GM18505 (cell line): Measurements from ENCODE around the gene SP7.
"Not testable (repeated sequence)": the region's sequence is repeated elsewhere in the genome, so short reads cannot be mapped to it uniquely, and the experiment has no call there.

ENCODE experiments used
- ATAC-seq: cut with Tn5 transposase; IDR thresholded peaks from one replicate; pipeline ENCODE4 v1.9.1; 2021; ENCODE audit not compliant: unreplicated experiment
- POLR2A ChIP-seq: IDR thresholded peaks from 4 replicates; pipeline ENCODE4 v1.6.1; 2011; ENCODE audit warnings: borderline replicate concordance; ENCODE audit not compliant: insufficient read depth, insufficient read length; ENCODE audit errors: extremely low read depth

Gene SP7

GRCh38 chr12:53338017-53338416 is 1.9 kb upstream of the SP7 start:
- no peak for TF ChIP-seq POLR2A
- no peak for ATAC-seq

DNA sequence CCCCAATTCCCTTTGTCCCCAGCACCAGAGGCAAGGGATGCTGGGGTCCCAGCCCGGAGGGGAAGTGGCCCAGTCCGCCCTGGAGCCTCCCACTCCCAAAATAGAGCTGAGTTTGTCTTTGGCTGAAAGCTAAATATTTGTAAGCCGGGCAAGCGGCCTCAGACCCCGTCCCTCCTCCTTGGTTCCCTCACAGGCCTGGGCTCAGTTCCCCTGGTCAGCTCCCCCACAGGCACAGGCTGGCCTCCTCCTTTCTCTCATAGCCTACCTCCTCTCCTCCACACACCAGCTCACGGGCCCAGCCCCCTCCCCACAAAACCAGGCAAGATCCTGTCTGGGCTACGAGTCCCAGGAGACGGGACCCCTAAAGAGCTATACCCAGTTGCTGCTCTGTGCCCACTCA is 1.3 kb downstream of the SP7 start:
- ATAC-seq = no peak
- TF ChIP-seq POLR2A = no peak

GRCh38 chr12:53333845-53334244 is 2.3 kb downstream of the SP7 start:
- no peak for TF ChIP-seq POLR2A
- no peak for ATAC-seq

GRCh38 chr12:53333289-53333688 is 2.9 kb downstream of the SP7 start:
- ATAC-seq = no peak

DNA sequence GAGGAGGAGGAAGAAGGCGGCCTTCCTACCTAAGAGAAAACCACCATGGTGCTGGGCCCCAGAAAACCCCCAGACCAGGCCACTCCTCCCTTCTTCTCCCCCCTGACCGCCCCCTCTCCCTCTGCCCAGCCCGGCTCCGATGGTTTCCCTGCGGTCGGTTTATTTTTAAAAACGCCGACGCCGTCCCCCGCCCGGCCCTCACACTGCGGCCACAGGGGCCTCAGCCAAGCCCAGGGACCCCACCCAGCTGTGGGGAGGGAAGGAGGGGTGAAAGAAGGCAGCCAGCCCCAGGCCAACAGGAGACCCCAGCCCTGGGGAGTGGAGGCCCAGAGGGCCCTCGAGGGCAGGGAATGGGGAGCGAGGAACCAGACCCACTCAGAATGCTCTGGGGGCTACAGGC is 3.4 kb downstream of the SP7 start:
- ATAC-seq = no peak
- no peak for TF ChIP-seq POLR2A

More at GRCh38 chr12:53333289-53333688, 2.9 kb downstream of the SP7 start:
- TF ChIP-seq POLR2A = no peak

- not testable (repeated sequence) for ATAC-seq
Measured at GRCh38 chr12:53332339-53332738, 3.8 kb downstream of the SP7 start.

DNA sequence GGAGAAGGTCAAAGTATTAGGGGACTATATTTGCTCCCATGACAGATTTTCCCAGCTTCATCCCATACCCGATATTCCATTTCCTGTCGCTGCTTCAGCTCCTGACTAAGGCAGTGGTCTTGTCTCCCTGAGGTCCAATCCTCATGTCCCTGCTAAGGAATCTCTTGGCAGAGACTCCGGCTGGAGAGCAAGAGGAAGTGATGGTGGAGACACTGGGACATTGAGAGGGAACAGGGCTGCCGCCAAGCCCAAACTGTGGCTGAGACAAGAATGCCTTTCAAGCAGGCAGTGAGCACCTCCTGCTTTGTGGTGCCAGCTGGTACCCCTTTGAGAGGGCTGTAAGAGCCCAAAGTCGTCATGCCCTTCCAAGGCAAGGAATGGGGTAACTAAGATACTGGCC is 5.5 kb downstream of the SP7 start:
- ATAC-seq = no peak
- TF ChIP-seq POLR2A = no peak

GRCh38 chr12:53328043-53328435 is 8.1 kb downstream of the SP7 start:
- ATAC-seq = no peak
- no peak for TF ChIP-seq POLR2A

GRCh38 chr12:53327435-53328042 is 8.6 kb downstream of the SP7 start:
- ATAC-seq = no peak
- no peak for TF ChIP-seq POLR2A

GRCh38 chr12:53326460-53327185 is 9.5 kb downstream of the SP7 start:
- no peak for ATAC-seq
- TF ChIP-seq POLR2A = no peak

DNA sequence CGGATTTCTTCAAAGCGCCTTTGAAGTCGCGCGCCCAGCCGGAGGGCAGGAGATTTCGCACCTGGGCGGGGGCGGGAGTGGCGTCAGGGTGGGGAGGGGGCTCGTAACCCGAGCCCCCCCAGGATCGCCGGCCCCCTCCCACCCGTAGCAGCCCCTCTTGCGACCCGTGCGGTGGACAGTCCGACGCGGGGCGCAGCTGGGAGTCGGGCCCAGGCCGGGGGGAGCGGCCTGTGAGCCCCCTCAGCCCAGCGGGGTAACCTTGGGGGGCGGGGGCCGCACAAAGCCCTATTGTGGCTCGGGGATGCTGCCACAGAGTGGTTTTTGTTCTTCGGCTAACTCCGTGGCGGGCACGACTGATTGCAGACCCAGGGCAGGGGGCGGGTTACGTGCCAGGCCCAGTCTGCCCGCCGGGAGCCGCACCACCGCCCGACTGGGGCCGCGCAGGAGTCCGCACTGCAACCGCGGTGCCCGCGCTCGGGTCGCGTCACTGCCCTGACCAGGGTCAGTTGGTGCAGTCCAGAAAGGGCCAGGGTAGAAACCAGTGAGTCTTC is 10.6 kb downstream of the SP7 start:
- ATAC-seq = no peak
- TF ChIP-seq POLR2A = no peak

GRCh38 chr12:53324779-53325510 is 11.2 kb downstream of the SP7 start:
- peak; percentile 74 for TF ChIP-seq POLR2A

GRCh38 chr12:53324113-53324778 is 11.9 kb downstream of the SP7 start:
- peak; percentile 32 for ATAC-seq

More at GRCh38 chr12:53324779-53325510, 11.2 kb downstream of the SP7 start:
- ATAC-seq = peak; percentile 47

More at GRCh38 chr12:53324113-53324778, 11.9 kb downstream of the SP7 start:
- no peak for TF ChIP-seq POLR2A
